Placental pericyte (primary cell): ENCODE data around the gene DR1. TPM values are rescaled to one million over a fixed set of nuclear protein-coding genes. Genes with fewer than 3 reads are reported as not detected.

ENCODE experiments used
- small RNA-seq: library from RNA; depleted of rRNA; stranded (forward); fragments of <200 nt; gene quantifications from one replicate; pipeline ENCODE3, GENCODE V24; 2012; ENCODE audit warnings: low replicate concordance
- total RNA-seq: library from RNA; depleted of rRNA; stranded (reverse); fragments of >200 nt; gene quantifications from 2 replicates; pipeline ENCODE4 v1.2.3, GENCODE V29; 2012

Gene DR1
- 29.5 and 49.7 TPM in 2 replicates for total RNA-seq

DNA sequence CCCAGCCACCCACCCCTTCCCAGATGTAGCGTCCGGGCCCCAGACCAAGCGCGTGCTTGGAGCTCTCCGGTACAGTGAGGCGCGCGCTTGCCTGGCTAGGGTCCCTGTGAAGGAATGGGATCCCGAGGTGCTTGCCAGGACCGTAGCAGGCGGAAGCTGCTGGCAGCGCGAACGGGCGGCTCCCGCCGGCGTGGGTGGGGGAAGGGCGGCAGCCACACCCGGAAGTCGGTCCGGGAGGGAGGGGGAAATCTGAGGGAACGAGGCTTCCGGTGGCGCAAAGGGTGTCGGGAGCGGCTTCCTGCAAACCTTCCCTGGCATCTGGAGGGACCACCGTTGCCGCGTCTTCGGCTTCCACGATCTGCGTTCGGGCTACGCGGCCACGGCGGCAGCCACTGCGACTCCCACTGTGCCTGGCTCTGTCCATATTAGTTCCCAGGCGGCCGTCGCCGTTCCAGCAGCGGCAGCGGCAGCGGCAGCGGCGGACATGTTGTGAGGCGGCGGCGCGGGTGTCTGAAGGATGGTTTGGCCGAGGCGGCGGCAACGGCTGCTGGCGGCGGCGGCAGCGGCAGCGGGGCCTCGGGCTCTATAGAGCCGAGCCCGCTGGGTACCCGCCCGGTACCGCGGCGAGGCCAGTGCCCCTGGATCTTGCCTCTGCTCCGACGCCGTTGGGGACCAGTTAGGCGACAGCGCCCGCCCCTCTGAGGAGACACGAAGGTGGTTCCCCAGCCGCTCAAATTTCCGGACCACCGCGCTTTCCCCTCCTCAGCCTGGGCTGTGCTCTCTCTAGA, at the start of gene DR1:
Gene DR1 (plus strand): TSS at position 275 of the 788 bp plus-strand sequence. CDS start 739 bp downstream, outside the sequence.

Small RNA genes within 50 kb of the gene (small RNA-seq; reads per million reads assigned to genes)
- not detected for gene RF00019

Other genes with a start within 250 kb of the DR1 start
- 84.9 and 152 TPM in 2 replicates for gene TMED5, start 165.5 kb upstream of the DR1 start, total RNA-seq
- gene CCDC18, start 165.2 kb upstream of the DR1 start, total RNA-seq = 6.3 and 20.8 TPM in 2 replicates
- 6.8 and 7.2 TPM in 2 replicates for gene FNBP1L, start 102.2 kb downstream of the DR1 start, total RNA-seq